Natural killer cell (primary cell): ENCODE measurements around the gene AMER2. TPM values are rescaled to one million over a fixed set of nuclear protein-coding genes. Genes with fewer than 3 reads are reported as not detected.

Experiments
- ATAC-seq, 3 donors: fragments of 150-1000 bp in 2 of 3; fragments of 200-7000 bp in 1 of 3; cut with Tn5 transposase; 1 replicate in 1 of 3; 2 replicates in 2 of 3; pipeline ENCODE4 v1.10.0; 2021; ENCODE audit warnings: mild to moderate bottlenecking in 2 of 3, moderate library complexity in 2 of 3
- DNase-seq, 2 donors: peaks; one replicate each; pipeline versions ENCODE4 v3.0.0 to v3.0.0-alpha.2; 2013 to 2021; ENCODE audit warnings: mixed read lengths in 1 of 2
- H3K27ac ChIP-seq: one replicate; pipeline ENCODE4 v1.5.1; 2013; ENCODE audit warnings: mild to moderate bottlenecking, low read length
- H3K27me3 ChIP-seq: one replicate; pipeline ENCODE4 v1.6.1; 2013; ENCODE audit warnings: low read length; ENCODE audit not compliant: control insufficient read depth, insufficient read depth
- H3K36me3 ChIP-seq: one replicate; pipeline ENCODE4 v1.6.1; 2013; ENCODE audit warnings: low read length; ENCODE audit not compliant: control insufficient read depth, insufficient read depth
- H3K4me1 ChIP-seq: one replicate; pipeline ENCODE4 v1.6.1; 2013; ENCODE audit warnings: low read length; ENCODE audit not compliant: control insufficient read depth, insufficient read depth
- H3K4me3 ChIP-seq: one replicate; pipeline ENCODE4 v1.5.1; 2013; ENCODE audit warnings: low read length
- H3K9me3 ChIP-seq: one replicate; pipeline ENCODE4 v1.6.1; 2013; ENCODE audit warnings: low read length; ENCODE audit not compliant: control insufficient read depth, insufficient read depth
- H3K27ac Mint-ChIP-seq, 2 donors: one replicate each; pipeline ENCODE4 v1.8.0; 2022; ENCODE audit warnings: mild to moderate bottlenecking in 2 of 2, mixed read lengths in 2 of 2, moderate library complexity in 1 of 2
- H3K27me3 Mint-ChIP-seq, 2 donors: one replicate each; pipeline ENCODE4 v1.8.0; 2022; ENCODE audit warnings: low read depth in 2 of 2, mixed read lengths in 2 of 2
- H3K36me3 Mint-ChIP-seq: one replicate; pipeline ENCODE4 v1.8.0; 2022; ENCODE audit warnings: mixed read lengths
- H3K4me1 Mint-ChIP-seq, 2 donors: one replicate each; pipeline ENCODE4 v1.8.0; 2022; ENCODE audit warnings: mixed read lengths in 2 of 2
- H3K4me3 Mint-ChIP-seq: one replicate; pipeline ENCODE4 v1.8.0; 2022; ENCODE audit warnings: mild to moderate bottlenecking, moderate library complexity, mixed read lengths
- H3K9me3 Mint-ChIP-seq, 2 donors: one replicate each; pipeline ENCODE4 v1.8.0; 2022; ENCODE audit warnings: mixed read lengths in 2 of 2
- CTCF ChIP-seq: fragments of 200-600 bp; IDR thresholded peaks from one replicate; pipeline ENCODE4 v1.8.0; 2022; ENCODE audit warnings: antibody characterized with exemption
- WGBS: methylation state at CpG from one replicate; pipeline ENCODE4 v1.1.7; 2013; ENCODE audit warnings: missing lambda C conversion rate; ENCODE audit not compliant: insufficient coverage; 5-methylcytosine and 5-hydroxymethylcytosine counted together
- intact Hi-C: fragments of 100-400 bp; cut with micrococcal nuclease; formaldehyde crosslinking; loops from one replicate; pipeline ENCODE4 v1.14.2; 2022
- total RNA-seq, 4 donors: library from RNA; stranded (reverse); fragments of 120-200 nt in 1 of 4; gene quantifications; one replicate each; pipeline versions ENCODE4 v1.2.3 to v1.2.4, GENCODE V29; 2013 to 2022

Gene AMER2
- total RNA-seq, 3 donors from 2014 or later (not counting 1 experiment from before 2014, with no cell fraction given): not detected

- WGBS: 66% methylated on average over 5 of the region's 5 CpGs
- H3K27me3 Mint-ChIP-seq: peaks cover 14 to 60% of the 10 kb centered on the region in 2 donors
- intact Hi-C loops: no loop called here
- no peaks in the 10 kb centered on the region for H3K36me3 Mint-ChIP-seq
- H3K27ac Mint-ChIP-seq: no peak overlapping the region
- H3K36me3 ChIP-seq: no peaks in the 10 kb centered on the region
- no peak for TF ChIP-seq CTCF
- no peaks in the 10 kb centered on the region for H3K27me3 ChIP-seq
- no peaks in the 10 kb centered on the region for H3K9me3 ChIP-seq
- no peak for ATAC-seq
- no peak overlapping the region for H3K4me3 ChIP-seq
- H3K4me1 ChIP-seq: no peaks in the 10 kb centered on the region
- H3K9me3 Mint-ChIP-seq: no peaks in the 10 kb centered on the region
- H3K4me3 Mint-ChIP-seq: no peak overlapping the region
- H3K4me1 Mint-ChIP-seq: peaks cover 0 to 5% of the 10 kb centered on the region in 2 donors
- no peak for DNase-seq
- no peak overlapping the region for H3K27ac ChIP-seq
Measured at GRCh38 chr13:25132751-25133390, 39.2 kb downstream of the AMER2 start.

GRCh38 chr13:25131881-25132420 lies 40.1 kb downstream of the AMER2 start:
- intact Hi-C loops: no loop called here
- Histone ChIP-seq H3K4me1 (no peaks in the 10 kb centered on the region), H3K4me3 (no peak overlapping the region), H3K27ac (no peak overlapping the region), H3K36me3 (no peaks in the 10 kb centered on the region), H3K9me3 (no peaks in the 10 kb centered on the region), H3K27me3 (no peaks in the 10 kb centered on the region)
- WGBS: 75% methylated on average over 4 of the region's 6 CpGs
- no peak overlapping the region for H3K4me3 Mint-ChIP-seq
- H3K36me3 Mint-ChIP-seq: no peaks in the 10 kb centered on the region
- H3K4me1 Mint-ChIP-seq: peaks cover 0 to 5% of the 10 kb centered on the region in 2 donors
- no peak for ATAC-seq
- peaks cover 11 to 50% of the 10 kb centered on the region in 2 donors for H3K27me3 Mint-ChIP-seq
- no peaks in the 10 kb centered on the region for H3K9me3 Mint-ChIP-seq
- DNase-seq: no peak
- no peak overlapping the region for H3K27ac Mint-ChIP-seq
- no peak for TF ChIP-seq CTCF

- no peaks in the 10 kb centered on the region for H3K36me3 ChIP-seq
- H3K27ac ChIP-seq: no peak overlapping the region
- peaks cover 0 to 5% of the 10 kb centered on the region in 2 donors for H3K4me1 Mint-ChIP-seq
- DNase-seq (no peak), ATAC-seq (no peak)
- no peak overlapping the region for H3K27ac Mint-ChIP-seq
- WGBS: 35% methylated on average over 3 of the region's 3 CpGs
- H3K27me3 Mint-ChIP-seq: peaks cover 11 to 40% of the 10 kb centered on the region in 2 donors
- H3K27me3 ChIP-seq: no peaks in the 10 kb centered on the region
- no peak overlapping the region for H3K4me3 ChIP-seq
- H3K9me3 ChIP-seq: no peaks in the 10 kb centered on the region
- intact Hi-C loops: no loop called here
- H3K9me3 Mint-ChIP-seq: no peaks in the 10 kb centered on the region
- H3K36me3 Mint-ChIP-seq: no peaks in the 10 kb centered on the region
- no peak overlapping the region for H3K4me3 Mint-ChIP-seq
- no peaks in the 10 kb centered on the region for H3K4me1 ChIP-seq
- no peak for TF ChIP-seq CTCF
Measured at GRCh38 chr13:25130944-25131343, 41.1 kb downstream of the AMER2 start.
